Transverse colon (tissue), 4 donors: ENCODE measurements around the gene CENPH. TPM values are rescaled to one million over a fixed set of nuclear protein-coding genes. Genes with fewer than 3 reads are reported as not detected.

Source experiments
- DNase-seq: peaks from one replicate; pipeline ENCODE4 v3.0.0-alpha.2; 2019
- H3K27ac ChIP-seq, 4 donors: fragments of 200-600 bp; sonication (generic); 2 replicates each; pipeline ENCODE4 v1.5.1; 2016 to 2018; ENCODE audit warnings: inconsistent platforms in 4 of 4
- H3K27me3 ChIP-seq: fragments of 200-600 bp; sonication (generic); 2 replicates; pipeline ENCODE4 v1.5.1; 2017; ENCODE audit warnings: inconsistent platforms
- H3K36me3 ChIP-seq, 4 donors: fragments of 200-600 bp; sonication (generic); 2 replicates each; pipeline ENCODE4 v1.5.1; 2017 to 2019; ENCODE audit warnings: inconsistent platforms in 4 of 4
- H3K4me1 ChIP-seq, 4 donors: fragments of 200-600 bp; sonication (generic); 2 replicates each; pipeline ENCODE4 v1.5.1; 2017 to 2020; ENCODE audit warnings: inconsistent platforms in 4 of 4
- H3K4me3 ChIP-seq, 4 donors: fragments of 200-600 bp; sonication (generic); 1 replicate in 1 of 4; 2 replicates in 3 of 4; pipeline versions ENCODE4 v1.5.1 to v1.6.1; 2017 to 2019; ENCODE audit warnings: inconsistent platforms in 4 of 4
- H3K9me3 ChIP-seq, 2 donors: fragments of 200-600 bp; sonication (generic); 2 replicates each; pipeline ENCODE4 v1.5.1; 2017 to 2019; ENCODE audit warnings: inconsistent platforms in 2 of 2
- CTCF ChIP-seq, 5 experiments: fragments of 200-600 bp in 3 of 5; fragments of 450-650 bp in 2 of 5; sonication (generic) in 3 of 5; IDR thresholded peaks; 1 replicate in 2 of 5; 2 replicates in 3 of 5; pipeline ENCODE4 v1.5.1; 2016 to 2017; ENCODE audit warnings: antibody characterized with exemption in 5 of 5, inconsistent platforms in 3 of 5, mild to moderate bottlenecking in 2 of 5, moderate library complexity in 1 of 5
- EP300 ChIP-seq: sonication (generic); formaldehyde crosslinking; IDR thresholded peaks from one replicate; pipeline ENCODE4 v1.6.1; 2017; ENCODE audit warnings: antibody characterized with exemption, low read depth
- POLR2A ChIP-seq: fragments of 450-650 bp; IDR thresholded peaks from one replicate; pipeline ENCODE4 v1.6.1; 2016; ENCODE audit warnings: antibody characterized with exemption, mild to moderate bottlenecking, moderate library complexity
- POLR2AphosphoS5 ChIP-seq, 3 donors: sonication (generic); formaldehyde crosslinking; IDR thresholded peaks; one replicate each; pipeline ENCODE4 v1.6.1; 2016; ENCODE audit warnings: antibody characterized with exemption in 3 of 3
- WGBS, 2 donors: methylation state at CpG; one replicate each; pipeline ENCODE4 v1.1.5; 2018; ENCODE audit warnings: low coverage in 1 of 2; 5-methylcytosine and 5-hydroxymethylcytosine counted together
- in situ Hi-C, 4 donors: fragments of 200-750 bp; cut with MboI; loops; one replicate each; pipeline versions ENCODE4 v1.15.0 to v1.15.1; 2017; ENCODE audit warnings: low sequenced_read_pairs in 3 of 4, low pct_ligation_motif_present in 1 of 4, low pct_unique_long_range_greater_than_20kb in 1 of 4
- intact Hi-C: fragments of 100-400 bp; cut with DNase I; formaldehyde crosslinking; loops from one replicate; pipeline ENCODE4 v1.15.1; 2023; ENCODE audit warnings: low total_unique reads
- total RNA-seq, 4 donors: library from RNA; depleted of rRNA; stranded (reverse); fragments of >200 nt; gene quantifications; one replicate each; pipeline ENCODE4 v1.1.0, GENCODE V29; 2016

Gene CENPH
- total RNA-seq, 4 donors from 2014 or later: 1.2 to 4.4 TPM; not detected in 2

GRCh38 chr5:69211200-69211599 lies 21.8 kb downstream of the CENPH start:
- H3K27me3 ChIP-seq: no peaks in the 10 kb centered on the region
- no peak overlapping the region for H3K4me3 ChIP-seq
- 83 to 88% methylated on average over 2 of the region's 2 CpGs for WGBS, 2 donors
- no peak for TF ChIP-seq POLR2A
- in situ Hi-C loops (no loop called here), intact Hi-C loops (no loop called here)
- H3K27ac ChIP-seq: no peak overlapping the region
- no peaks in the 10 kb centered on the region for H3K4me1 ChIP-seq
- H3K9me3 ChIP-seq: no peaks in the 10 kb centered on the region
- H3K36me3 ChIP-seq: no peaks in the 10 kb centered on the region
- DNase-seq: no peak

DNA sequence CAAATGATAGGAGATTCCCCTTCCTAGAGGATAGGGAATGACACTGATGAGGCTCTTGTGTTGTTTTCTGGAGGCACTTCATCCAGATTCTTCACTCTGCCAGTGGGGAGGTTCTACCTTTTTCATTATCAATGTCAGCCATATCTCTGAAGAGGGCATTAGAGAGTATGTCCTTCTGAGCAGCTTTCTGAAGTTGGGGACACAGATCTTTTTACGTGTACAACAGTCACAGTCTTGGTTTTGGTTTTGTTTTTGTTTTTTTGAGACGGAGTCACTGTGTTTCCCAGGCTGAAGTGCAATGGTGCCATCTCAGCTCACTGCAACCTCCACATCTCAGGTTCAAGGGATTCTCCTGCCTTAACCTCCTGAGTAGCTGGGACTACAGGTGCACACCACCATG lies 22.6 kb downstream of the CENPH start:
- H3K36me3 ChIP-seq: no peaks in the 10 kb centered on the region
- WGBS, 2 donors: 76 to 79% methylated on average over 2 of the region's 2 CpGs
- H3K4me3 ChIP-seq: no peak overlapping the region
- no peak overlapping the region for H3K27ac ChIP-seq
- intact Hi-C loops: no loop called here
- in situ Hi-C loops: no loop called here
- peaks cover 0 to 2% (median 0%) of the 10 kb centered on the region in 4 donors for H3K4me1 ChIP-seq
- no peak for DNase-seq
- H3K27me3 ChIP-seq: no peaks in the 10 kb centered on the region
- TF ChIP-seq POLR2A: no peak
- H3K9me3 ChIP-seq: no peaks in the 10 kb centered on the region

DNA sequence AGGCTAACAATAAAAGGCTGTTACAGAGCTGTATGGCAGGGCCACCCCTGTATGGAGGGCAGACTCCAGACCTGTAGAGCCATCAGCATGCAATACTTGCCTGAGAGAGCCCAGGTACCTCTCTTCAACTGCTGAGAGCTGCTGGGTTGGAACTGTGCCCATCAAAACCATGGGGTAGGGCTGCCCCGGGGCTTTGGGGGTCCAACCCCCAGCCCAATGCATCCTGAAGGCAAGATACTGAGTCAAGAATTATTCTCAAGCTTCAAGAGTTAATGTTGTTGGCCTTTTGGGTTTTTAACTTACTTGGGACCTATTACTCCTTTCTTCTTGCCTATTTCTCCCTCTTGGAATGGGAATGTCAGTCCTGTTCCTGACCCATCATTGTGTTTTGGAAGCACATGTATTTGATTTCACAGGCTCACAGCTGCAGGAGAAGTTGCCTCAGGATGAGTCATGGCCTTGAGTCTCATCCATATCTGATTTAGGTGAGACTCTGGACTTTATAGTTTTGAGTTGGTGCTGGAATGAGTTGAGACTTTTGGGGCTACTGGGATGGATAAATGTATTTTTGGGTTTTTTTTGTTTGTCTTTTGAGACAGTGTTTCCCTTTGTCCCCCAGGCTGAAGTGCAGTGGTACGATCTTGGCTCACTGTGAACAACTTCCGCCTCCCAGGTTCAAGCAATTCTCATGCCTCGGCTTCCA lies 24.3 kb downstream of the CENPH start:
- no peaks in the 10 kb centered on the region for H3K9me3 ChIP-seq
- H3K4me3 ChIP-seq: no peak overlapping the region
- no peak overlapping the region for H3K27ac ChIP-seq
- no peaks in the 10 kb centered on the region for H3K27me3 ChIP-seq
- peaks cover under 1 to 8% (median 3%) of the 10 kb centered on the region in 4 donors for H3K4me1 ChIP-seq
- WGBS, 2 donors: 97% methylated on average over 4 of the region's 4 CpGs; no CpG with 5 or more reads in 1 of the 2 donors
- intact Hi-C loops (no loop called here), in situ Hi-C loops (no loop called here)
- DNase-seq: no peak
- TF ChIP-seq POLR2A (no peak), CTCF (IDR thresholded peaks at IDR 0.05) (no peak), EP300 (no peak), POLR2AphosphoS5 (IDR thresholded peaks at IDR 0.05) (no peak)
- H3K36me3 ChIP-seq: no peaks in the 10 kb centered on the region

DNA sequence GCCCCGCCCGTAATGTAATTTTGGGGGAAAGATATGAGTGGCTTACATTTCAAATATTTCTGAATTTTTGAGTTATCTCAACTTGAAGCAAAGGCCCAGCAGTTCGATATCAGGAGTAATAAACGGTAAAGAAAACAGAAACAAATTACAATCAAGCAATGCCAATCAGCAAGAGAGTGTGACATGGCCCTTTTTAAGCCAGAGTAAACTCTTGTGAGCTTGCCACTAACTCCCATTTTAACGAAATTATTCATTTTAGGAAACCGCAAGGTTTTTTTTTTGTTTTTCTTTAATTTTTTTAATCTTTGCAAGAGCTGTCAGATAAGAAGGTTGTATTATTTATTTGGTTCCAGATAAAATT lies 27.7 kb downstream of the CENPH start:
- intact Hi-C loops: no loop called here
- Histone ChIP-seq H3K36me3 (no peaks in the 10 kb centered on the region), H3K27me3 (no peaks in the 10 kb centered on the region), H3K9me3 (no peaks in the 10 kb centered on the region), H3K27ac (peak overlapping the region; percentile 94 to 98 (median 97)), H3K4me1 (peaks cover 3 to 17% (median 11%) of the 10 kb centered on the region in 4 donors), H3K4me3 (peak overlapping the region in 3 of 4 donors; percentile 79 to 98 (median 93))
- DNase-seq: no peak
- TF ChIP-seq POLR2AphosphoS5 (IDR thresholded peaks at IDR 0.05): no peak
- no peak for TF ChIP-seq EP300
- no peak for TF ChIP-seq CTCF (IDR thresholded peaks at IDR 0.05)
- TF ChIP-seq POLR2A: no peak
- in situ Hi-C loops: no loop called here
- 26 to 35% methylated on average over 6 of the region's 6 CpGs for WGBS, 2 donors

- no peaks in the 10 kb centered on the region for H3K36me3 ChIP-seq
- H3K4me3 ChIP-seq: peak overlapping the region; percentile 79 to 98 (median 88)
- WGBS, 2 donors: 0 to 1% methylated on average over 7 to 67 of the region's 73 CpGs
- no peaks in the 10 kb centered on the region for H3K9me3 ChIP-seq
- in situ Hi-C loops (no loop called here), intact Hi-C loops (no loop called here)
- DNase-seq: peak; percentile 99
- TF ChIP-seq POLR2AphosphoS5 (IDR thresholded peaks at IDR 0.05) (peak; percentile 91 to 97 (median 92)), CTCF (IDR thresholded peaks at IDR 0.05) (peak in 4 of 5 experiments; percentile 27 to 80 (median 46)), POLR2A (peak; percentile 95), EP300 (no peak)
- peaks cover 3 to 17% (median 11%) of the 10 kb centered on the region in 4 donors for H3K4me1 ChIP-seq
- H3K27ac ChIP-seq: peak overlapping the region; percentile 94 to 98 (median 97)
- H3K27me3 ChIP-seq: no peaks in the 10 kb centered on the region
Observed at GRCh38 chr5:69217548-69218526, 28.5 kb downstream of the CENPH start.
